OCI-M1 (cell line): ENCODE data around the gene FHIP1A.
"Not testable (repeated sequence)": the region's sequence is repeated elsewhere in the genome, so short reads cannot be mapped to it uniquely, and the experiment has no call there.

ENCODE experiments used
- DNase-seq: peaks from one replicate; lab custom pipeline; 2025; lab: John Stamatoyannopoulos, UW

The FHIP1A gene

DNA sequence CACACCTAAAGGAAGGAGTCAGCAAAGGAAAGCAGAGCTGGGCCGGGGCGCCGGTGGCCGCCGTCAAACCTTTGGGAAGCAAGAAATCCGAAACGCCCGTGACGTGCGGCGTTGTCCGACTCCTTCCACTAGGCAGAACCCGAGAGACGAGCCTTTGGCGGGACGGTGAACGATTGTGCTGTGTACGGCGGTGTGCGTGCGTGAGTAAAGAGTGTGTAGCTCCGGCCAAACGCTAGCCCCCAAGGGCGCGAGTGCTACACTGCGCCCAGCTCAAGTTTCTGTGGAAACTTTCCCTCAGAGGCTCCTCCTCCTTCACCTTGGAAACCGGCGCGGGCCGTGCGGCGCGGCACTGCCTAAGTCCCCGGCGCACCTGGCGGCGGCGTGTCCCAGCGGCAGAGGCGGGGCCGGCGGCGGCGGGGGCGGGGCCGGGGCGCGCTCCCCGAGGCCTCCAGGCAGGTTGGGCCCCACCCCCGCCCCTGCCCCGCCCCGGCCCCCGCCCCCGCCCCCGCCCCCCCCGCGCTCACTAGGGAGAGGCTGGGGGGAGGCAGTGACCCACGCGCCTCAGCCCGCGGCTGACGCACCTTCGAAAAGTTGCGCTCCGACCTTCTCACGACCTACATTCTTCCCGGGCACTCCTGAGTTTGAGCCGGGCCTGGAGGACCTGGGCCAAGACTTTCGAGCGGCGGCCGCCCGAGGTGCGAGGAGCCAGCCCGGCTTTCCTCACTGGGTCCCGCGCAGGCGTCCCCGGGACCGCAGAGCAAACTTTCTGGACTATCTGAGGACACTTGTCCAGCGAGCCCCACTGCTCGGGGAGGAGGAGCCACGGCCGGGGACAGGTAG lies at the start of gene FHIP1A:
FHIP1A (plus strand) TSS at position 547 of the 840 bp plus-strand sequence. CDS start 157,084 bp downstream, outside the sequence.
- DNase-seq: no peak

DNA sequence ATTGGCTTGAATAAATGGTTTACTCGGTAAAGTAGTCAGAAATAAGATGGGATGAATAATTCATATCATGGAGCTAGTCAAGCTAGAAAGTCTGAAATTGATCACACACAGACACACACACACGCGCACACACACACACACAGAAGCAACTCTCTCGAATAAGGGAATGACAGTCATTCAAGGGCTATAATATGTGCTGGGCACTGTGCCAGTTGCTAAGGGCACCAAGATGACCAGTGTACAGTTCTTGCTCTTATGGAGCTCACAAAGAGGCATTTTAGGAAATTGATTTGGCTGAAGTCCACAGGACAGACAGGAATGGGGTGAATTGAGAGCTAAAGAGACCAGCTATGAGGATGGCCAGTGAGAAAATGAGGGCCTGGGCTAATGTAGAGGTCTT lies 49.4 kb upstream of the FHIP1A start:
- no peak for DNase-seq

DNA sequence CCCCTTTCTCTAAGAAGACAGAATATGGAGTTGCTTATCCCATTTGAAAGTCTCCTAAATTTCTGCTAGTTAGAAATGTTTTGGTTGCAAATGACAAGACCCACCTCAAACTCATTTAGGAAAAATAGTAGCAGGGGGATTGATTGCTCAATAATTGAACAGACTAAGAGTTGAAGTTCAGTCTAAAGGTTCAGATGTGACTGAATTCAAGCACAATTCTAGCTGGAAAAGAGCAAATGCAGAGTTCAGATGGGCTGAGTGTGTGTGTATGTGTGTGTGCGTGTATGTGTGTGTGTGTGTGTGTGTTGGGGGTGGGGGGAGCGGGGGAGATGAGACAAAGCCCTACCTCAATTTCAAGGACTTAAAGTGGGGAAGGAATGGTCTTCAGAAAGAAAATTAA lies 47.9 kb upstream of the FHIP1A start:
- no peak for DNase-seq

GRCh38 chr4:151361966-151362365 lies 47.0 kb upstream of the FHIP1A start:
- DNase-seq: no peak

DNA sequence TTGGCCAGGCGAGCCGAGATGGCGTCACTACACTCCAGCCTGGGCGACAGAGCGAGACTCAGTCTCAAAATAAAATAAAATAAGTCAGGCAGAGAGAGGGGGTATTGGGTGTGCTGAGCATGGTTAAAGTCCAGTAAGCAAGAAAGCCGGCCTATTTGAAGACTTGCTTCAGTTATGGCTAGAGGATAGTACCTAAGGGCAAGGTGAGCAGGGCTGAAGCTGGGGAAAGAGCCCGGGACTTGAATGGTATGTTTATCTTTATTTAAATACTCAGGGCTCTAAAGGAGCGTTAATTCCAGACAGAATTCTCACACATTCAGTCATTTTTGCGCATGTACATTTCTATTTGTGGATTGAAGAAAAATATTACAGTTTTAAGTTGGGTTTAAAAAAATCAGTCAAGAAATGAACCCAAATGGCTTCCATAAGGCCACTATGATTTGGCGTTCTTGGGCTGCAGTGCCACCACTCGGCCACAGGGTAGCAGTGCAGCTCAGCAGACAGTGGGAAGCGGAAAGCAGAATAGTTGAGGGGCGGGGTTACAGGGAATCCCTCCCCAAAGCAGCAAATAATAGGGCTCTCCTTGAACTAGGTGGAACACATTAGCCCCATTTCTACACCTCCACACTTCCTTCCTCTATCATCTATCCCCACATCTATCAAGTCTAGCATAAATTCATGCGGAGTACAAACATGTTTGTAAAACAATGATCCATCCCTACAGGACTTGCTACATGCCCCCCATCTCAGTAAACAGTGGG lies 46.4 kb upstream of the FHIP1A start:
- DNase-seq: peak; percentile 88

- no peak for DNase-seq
These were observed 32.4 kb upstream of the FHIP1A start for GRCh38 chr4:151376540-151376939.

GRCh38 chr4:151389311-151389710 lies 19.7 kb upstream of the FHIP1A start:
- DNase-seq: no peak

- not testable (repeated sequence) for DNase-seq
These were observed 19.2 kb upstream of the FHIP1A start for GRCh38 chr4:151389799-151390198.

DNA sequence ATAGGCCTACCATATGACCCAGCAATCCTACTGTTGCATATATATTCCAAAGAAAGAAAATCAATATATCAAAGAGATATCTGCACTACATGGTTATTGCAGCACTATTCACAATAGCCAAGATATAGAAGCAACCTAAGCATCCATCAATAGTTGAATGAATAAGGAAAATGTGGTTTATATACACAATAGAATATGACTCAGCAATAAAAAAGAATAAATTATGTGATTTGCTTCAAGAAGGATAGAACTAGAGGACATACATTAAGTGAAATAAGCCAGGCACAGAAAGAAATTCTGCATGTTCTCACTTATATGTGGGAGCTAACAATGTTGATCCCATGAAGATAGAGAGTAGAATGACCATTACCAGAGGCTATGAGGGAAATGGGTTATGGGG lies 13.1 kb upstream of the FHIP1A start:
- DNase-seq: no peak

- no peak for DNase-seq
These were observed 8.6 kb upstream of the FHIP1A start for GRCh38 chr4:151400343-151400742.

GRCh38 chr4:151401739-151402138 lies 7.2 kb upstream of the FHIP1A start:
- DNase-seq: peak; percentile 18

- DNase-seq: no peak
These were observed 6.7 kb upstream of the FHIP1A start for GRCh38 chr4:151402145-151402865.

DNA sequence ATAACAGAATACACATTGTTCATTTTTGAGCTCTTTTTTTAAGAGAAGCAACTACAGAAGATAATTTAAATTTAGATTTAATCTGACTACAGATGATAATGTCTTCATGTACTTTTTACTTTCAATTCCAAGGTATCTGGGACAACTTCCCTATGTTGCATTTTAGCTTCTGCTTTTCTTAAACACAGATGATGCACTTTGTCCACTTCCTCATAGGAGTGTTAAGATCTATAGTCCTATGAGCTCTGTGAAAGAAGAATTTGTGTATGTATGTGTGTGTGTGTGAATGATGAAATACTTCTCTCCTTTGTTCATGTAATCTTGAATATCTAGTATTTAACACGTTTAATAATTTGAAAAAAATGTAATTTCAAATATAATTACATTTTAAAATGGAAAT lies 5.3 kb upstream of the FHIP1A start:
- peak; percentile 82 for DNase-seq

DNA sequence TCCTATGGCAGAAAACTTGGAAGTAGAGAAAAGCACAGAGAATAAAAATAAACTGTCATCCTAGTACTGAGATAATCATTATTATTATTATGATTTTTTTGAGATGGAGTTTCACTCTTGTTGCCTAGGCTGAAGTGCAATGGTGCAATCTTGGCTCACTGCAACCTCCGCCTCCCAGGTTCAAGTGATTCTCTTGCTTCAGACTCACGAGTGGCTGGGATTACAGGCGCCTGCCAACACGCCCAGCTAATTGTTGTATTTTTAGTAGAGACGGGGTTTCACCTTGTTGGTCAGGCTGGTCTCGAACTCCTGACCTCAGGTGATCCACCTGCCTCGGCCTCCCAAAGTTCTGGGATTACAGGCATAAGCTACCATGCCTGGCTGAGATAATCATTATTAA lies 4.2 kb upstream of the FHIP1A start:
- not testable (repeated sequence) for DNase-seq

DNA sequence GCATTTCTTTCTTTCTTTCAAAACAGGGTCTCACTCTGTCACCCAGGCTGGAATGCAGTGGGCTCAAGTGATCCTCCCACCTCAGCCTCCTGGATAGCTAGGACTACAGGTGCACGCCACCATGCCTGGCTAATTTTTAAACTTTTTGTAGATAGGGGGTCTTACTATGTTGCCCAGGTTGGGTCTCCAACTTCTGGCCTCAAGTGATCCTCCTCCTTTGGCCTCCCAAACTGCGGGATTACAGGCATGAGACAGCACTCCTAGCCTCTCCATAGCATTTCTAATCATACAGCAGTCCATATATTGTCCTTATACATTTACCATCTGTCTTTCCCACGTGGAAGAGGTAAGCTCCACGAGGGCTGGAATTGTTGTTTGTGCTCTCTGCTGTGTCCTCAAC lies 2.0 kb upstream of the FHIP1A start:
- DNase-seq: no peak

DNA sequence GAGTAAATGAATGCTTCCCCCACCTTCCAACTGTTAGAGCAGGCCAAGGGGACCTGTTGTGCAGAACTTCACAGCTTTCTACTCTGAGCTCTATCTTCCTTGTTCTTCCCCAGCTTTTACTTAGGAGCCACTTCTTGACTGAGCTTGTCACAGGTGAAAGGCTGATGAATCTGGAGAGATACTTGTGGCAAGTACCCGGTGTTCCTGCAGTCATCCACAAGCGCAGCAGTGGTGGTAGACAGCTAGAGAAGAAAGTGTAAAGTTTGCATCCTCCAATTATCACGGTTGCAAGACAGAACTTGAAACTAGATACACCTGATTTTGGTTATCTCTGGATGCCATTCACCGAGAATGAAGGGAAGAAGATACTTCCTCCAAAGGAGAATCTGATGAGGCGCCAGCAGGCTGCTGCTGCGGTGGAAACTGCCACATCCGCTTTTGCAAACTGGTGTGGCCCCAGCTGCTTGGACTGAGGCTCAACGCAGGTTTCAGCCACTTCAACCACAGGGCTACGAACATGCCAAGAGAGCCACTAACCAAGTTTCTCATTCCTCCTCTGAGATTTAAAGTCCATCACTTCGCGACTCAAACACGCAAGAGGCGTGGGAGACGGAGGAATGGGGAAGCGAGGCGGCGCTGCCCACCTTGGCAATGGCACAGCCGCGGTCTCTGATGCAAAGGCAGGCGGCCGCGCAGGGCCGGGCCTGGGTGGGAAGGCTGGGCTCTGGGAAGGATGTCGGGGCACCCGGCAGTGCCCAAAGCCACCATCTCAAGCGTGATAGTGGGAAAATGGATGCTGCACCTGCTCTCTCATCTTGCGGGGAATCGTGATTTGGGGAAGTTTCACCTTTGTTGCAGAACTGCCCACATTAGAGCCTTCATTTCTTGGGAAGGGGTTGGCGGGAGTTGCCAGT lies 1.3 kb upstream of the FHIP1A start:
- peak; percentile 31 for DNase-seq

- DNase-seq: no peak
These were observed 671 bp upstream of the FHIP1A start for GRCh38 chr4:151408380-151408629.

GRCh38 chr4:151409470-151410313 lies 716 bp downstream of the FHIP1A start:
- DNase-seq: no peak

- DNase-seq: no peak
These were observed 7.0 kb downstream of the FHIP1A start for GRCh38 chr4:151415978-151416377.

DNA sequence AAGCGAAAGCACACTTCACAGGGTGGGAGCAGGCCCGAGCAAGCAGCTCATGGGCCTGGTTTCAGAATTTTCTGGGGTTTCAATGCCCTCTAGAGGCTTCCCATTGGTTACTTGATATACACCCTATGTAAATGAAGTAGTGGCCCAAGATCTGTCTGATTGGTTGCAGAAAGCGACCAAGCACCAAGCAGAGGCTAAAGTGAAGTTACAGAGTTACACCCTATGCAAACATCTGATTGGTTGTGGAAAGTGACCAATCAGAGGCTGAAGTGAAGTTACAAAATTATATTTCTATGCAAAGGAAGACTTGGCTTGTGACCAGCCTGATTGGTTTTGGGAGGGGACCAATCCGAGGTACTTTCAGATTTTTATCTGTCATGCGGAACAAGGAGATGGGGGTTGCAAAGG lies 8.2 kb downstream of the FHIP1A start:
- DNase-seq: peak; percentile 49
